SJSA1 (cell line): Measurements from ENCODE around the gene BPIFB2. TPM values are rescaled to one million over a fixed set of nuclear protein-coding genes. Genes with fewer than 3 reads are reported as not detected.

Source experiments
- DNase-seq, 2 experiments: peaks; one replicate each; pipeline ENCODE4 v3.0.0-alpha.2; 2015 to 2020; ENCODE audit warnings: low spot score in 2 of 2, low read depth in 1 of 2
- H3K27ac ChIP-seq: fragments of 250-450 bp; sonication (Bioruptor Pico); 2 replicates; pipeline ENCODE4 v1.5.1; 2020; ENCODE audit warnings: mild to moderate bottlenecking, moderate library complexity
- H3K27me3 ChIP-seq: fragments of 250-450 bp; sonication (Bioruptor Pico); replicated peaks from 2 replicates; pipeline ENCODE4 v1.5.1; 2020; ENCODE audit warnings: mild to moderate bottlenecking, moderate library complexity
- H3K36me3 ChIP-seq: fragments of 250-450 bp; sonication (Bioruptor Pico); 2 replicates; pipeline ENCODE4 v1.5.1; 2020; ENCODE audit warnings: mild to moderate bottlenecking
- H3K4me1 ChIP-seq: fragments of 250-450 bp; sonication (Bioruptor Pico); replicated peaks from 2 replicates; pipeline ENCODE4 v1.6.1; 2021; ENCODE audit warnings: mild to moderate bottlenecking
- H3K4me3 ChIP-seq: fragments of 250-450 bp; sonication (Bioruptor Pico); 2 replicates; pipeline ENCODE4 v1.5.1; 2020; ENCODE audit warnings: mild to moderate bottlenecking
- H3K9me3 ChIP-seq: fragments of 250-450 bp; sonication (Bioruptor Pico); replicated peaks from 2 replicates; pipeline ENCODE4 v1.5.1; 2020; ENCODE audit warnings: mild to moderate bottlenecking
- total RNA-seq: library from RNA; depleted of rRNA; stranded (reverse); fragments of >200 nt; shearing (Covaris generic); gene quantifications from 2 replicates; pipeline ENCODE4 v1.2.3, GENCODE V29; 2014

BPIFB2 gene
- total RNA-seq, 1 experiment from 2014 or later: not detected

DNA sequence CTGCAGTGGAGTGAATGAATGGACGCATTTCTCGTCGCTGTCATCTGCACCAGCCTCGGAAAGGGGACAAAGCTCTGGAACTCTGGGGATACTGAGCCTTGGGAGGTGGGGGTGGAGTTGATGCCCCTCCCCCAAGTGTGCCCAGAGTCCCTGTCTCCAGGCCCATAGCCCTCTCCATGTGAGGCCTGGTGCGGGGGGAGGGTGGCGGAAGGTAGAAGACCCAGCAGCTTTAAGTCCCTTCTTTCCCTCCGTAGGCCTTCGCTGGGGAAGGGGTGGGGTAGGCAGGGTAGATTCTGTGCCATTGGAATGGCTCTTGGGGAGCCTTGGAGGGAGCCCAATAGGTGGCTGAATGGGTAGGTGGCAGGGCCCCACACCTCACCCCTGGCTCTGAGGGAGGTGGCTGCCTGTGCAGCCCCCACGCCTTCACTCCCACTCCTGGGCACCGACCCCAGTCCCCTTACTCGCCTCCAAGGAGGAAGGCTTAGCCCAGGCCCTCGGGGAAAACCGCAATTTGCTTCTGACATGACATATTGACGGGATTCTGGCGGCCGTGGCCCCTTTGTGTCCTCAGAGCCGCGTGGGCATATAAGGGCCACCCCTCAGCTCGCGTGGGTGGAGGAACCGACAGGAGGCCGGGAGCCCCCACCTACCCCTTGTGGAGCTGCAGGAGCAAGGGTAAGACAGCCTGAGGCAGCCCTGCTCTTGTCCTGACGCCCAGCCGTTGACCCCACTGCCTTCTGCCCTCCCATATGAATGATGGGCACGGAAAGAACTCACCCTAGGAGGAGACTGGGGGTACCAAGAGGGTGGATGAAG is 46.0 kb downstream of the BPIFB2 start, which contains the start of gene BPIFB3:
Gene BPIFB3 (plus strand): TSS at position 613 of the 816 bp plus-strand sequence. CDS start 1,533 bp downstream, outside the sequence.
- no peak for DNase-seq
- Histone ChIP-seq H3K4me1 (no peaks in the 10 kb centered on the region), H3K27ac (no peak within 1 kb of the TSS), H3K27me3 (no peaks in the 10 kb centered on the region), H3K36me3 (no peaks in the 10 kb centered on the region), H3K9me3 (no peaks in the 10 kb centered on the region), H3K4me3 (no peak within 1 kb of the TSS)

DNA sequence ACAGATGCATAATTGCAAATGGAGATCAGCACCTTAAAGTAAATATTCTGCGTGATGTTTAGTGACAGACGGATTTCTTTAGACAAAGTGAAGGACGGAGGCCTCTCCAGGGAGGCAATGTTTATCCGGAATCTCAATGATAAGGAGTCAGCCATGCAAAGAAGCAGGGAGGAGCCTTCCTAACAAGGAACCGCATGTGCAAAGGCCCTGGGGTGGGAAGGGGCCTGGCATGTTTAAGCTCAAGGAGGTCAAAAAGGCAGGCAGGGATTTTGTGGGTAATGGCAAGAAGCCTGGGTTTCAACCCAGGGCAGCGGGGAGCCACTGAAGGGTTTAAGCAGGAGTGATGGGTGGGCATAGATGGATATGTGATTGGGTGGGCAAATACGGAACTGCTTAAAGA is 46.9 kb downstream of the BPIFB2 start:
- H3K36me3 ChIP-seq: no peaks in the 10 kb centered on the region

DNA sequence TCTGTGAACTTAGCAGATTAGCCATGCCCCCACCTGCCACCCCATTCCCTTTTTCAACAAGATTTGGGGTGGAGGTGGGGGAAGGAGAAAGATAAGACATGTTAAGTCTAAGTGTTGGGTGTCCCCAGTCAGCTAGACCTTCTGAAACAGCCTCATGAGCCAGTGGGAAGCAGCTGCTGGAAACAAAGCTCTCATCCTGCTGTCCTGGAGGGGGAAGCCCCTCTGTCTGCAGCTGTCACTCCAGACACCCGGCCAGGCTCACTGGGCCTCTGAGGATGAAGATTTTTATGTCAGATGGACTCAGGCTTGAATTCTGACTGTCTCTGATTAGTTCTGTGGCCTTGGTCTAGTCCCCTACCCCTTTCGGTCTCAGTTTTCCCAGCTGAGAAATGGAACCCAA is 47.3 kb downstream of the BPIFB2 start:
- DNase-seq: no peak
- Histone ChIP-seq H3K4me3 (no peak overlapping the region), H3K4me1 (no peaks in the 10 kb centered on the region), H3K27me3 (no peaks in the 10 kb centered on the region), H3K27ac (no peak overlapping the region), H3K9me3 (no peaks in the 10 kb centered on the region), H3K36me3 (no peaks in the 10 kb centered on the region)

More for the DNA sequence above, 46.9 kb downstream of the BPIFB2 start:
- H3K4me1 ChIP-seq: no peaks in the 10 kb centered on the region
- no peak overlapping the region for H3K27ac ChIP-seq
- no peak for DNase-seq
- H3K27me3 ChIP-seq: no peaks in the 10 kb centered on the region
- no peaks in the 10 kb centered on the region for H3K9me3 ChIP-seq
- no peak overlapping the region for H3K4me3 ChIP-seq

DNA sequence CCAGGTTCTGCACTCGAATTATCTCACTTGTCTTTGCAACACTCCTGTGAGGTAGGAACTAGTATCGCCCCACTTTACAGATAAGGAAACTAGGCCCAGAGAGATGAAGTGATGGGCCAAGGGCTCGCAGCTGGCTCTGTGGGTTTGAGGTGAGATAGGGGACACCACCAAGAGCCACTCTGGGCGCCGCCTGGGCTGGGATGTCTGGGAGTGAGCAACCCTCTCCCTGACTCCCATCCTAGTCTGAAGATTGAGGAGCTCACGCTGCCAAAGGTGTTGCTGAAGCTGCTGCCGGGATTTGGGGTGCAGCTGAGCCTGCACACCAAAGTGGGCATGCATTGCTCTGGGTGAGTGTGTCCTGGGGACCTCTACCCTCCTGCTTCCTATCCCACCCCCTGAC is 51.6 kb downstream of the BPIFB2 start:
- H3K27me3 ChIP-seq: no peaks in the 10 kb centered on the region
- no peaks in the 10 kb centered on the region for H3K4me1 ChIP-seq
- H3K9me3 ChIP-seq: no peaks in the 10 kb centered on the region
- no peak overlapping the region for H3K27ac ChIP-seq
- H3K36me3 ChIP-seq: no peaks in the 10 kb centered on the region
- DNase-seq: no peak
- no peak overlapping the region for H3K4me3 ChIP-seq

DNA sequence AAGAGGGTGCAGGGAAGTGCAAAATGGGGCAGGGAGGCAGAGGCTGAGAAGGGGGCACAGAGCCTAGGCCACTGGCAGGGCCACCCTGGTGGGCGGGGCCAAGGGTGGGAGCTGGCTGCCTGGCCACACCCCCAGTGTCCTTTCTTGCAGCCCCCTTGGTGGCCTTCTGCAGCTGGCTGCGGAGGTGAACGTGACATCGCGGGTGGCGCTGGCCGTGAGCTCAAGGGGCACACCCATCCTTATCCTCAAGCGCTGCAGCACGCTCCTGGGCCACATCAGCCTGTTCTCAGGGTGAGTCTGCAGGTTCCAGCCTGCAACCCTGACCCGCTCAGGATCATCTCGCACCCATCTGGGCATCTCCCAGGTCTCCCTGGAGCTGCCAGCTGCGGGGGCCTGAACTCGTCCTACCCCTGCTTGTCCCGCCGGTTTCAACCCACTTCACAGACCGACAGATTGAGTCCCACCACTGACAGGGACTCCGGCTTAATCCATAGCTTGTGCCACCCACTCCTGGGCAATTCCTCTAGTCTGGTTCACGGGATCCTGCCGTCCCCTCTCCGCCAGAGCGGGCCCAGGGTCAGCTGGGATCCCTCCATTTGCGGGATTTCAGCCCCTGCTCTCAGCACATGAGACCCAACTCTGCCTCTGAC is 52.4 kb downstream of the BPIFB2 start:
- DNase-seq: no peak
- Histone ChIP-seq H3K9me3 (no peaks in the 10 kb centered on the region), H3K27me3 (0 out of 2 replicates have a peak, but pooled peaks cover under 1% of the 10 kb centered on the region), H3K4me3 (no peak overlapping the region), H3K4me1 (no peaks in the 10 kb centered on the region), H3K27ac (no peak overlapping the region), H3K36me3 (no peaks in the 10 kb centered on the region)

DNA sequence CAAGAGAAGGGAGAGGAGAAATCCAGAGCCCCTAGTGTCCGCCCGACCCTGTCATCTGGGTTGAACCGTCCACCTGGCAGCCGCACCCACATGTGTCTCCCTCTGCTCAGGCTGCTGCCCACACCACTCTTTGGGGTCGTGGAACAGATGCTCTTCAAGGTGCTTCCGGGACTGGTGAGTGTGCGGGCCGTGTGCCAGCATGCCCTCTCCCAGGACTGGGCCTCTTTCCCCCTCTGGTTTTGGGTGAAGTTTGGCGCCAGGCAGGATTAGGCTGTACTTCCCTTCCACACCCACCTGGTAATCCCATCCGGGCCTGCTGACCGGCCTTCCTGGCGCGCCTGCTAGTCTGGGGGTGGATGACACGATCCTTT is 54.1 kb downstream of the BPIFB2 start:
- H3K9me3 ChIP-seq: no peaks in the 10 kb centered on the region

DNA sequence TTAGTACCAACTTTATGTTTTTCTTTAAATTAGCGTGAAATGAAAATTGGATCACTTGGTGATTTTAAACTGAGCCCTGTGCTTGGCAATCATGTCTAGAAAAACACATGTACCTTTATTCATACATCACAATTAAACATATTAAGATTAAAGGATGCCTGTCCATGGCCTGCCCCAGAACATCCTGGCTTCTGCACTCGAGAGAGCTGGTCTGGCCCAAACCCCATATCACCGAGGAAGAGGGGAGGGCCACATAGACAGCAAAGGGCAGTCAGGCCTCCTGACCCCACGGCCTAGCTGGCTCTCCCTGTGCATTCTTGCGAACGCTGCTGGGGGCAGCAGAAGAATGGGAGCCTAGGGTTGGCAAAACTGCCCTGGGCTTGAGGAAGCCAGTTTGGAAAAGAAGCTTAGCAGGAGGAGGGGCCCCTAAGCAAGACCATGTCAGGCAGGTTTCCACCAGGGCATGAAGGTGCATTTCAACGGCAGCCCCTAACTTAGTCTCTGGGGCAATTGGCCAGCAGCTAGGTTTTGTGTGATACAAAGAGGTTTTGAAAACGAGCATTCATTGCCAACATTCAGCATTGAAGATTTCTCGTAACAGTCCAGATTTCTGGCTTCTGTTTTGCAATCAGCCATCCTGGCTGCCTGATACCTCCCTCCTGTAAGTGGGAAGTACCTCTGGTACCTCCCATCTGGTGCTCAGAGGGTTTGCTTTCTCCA is 54.8 kb downstream of the BPIFB2 start:
- Histone ChIP-seq H3K4me1 (no peaks in the 10 kb centered on the region), H3K9me3 (no peaks in the 10 kb centered on the region), H3K27ac (no peak overlapping the region), H3K4me3 (no peak overlapping the region), H3K27me3 (0 out of 2 replicates have a peak, but pooled peaks cover 3% of the 10 kb centered on the region), H3K36me3 (no peaks in the 10 kb centered on the region)
- no peak for DNase-seq

More for the DNA sequence above, 54.1 kb downstream of the BPIFB2 start:
- DNase-seq: no peak
- H3K36me3 ChIP-seq: no peaks in the 10 kb centered on the region
- no peak overlapping the region for H3K4me3 ChIP-seq
- H3K27me3 ChIP-seq: 0 out of 2 replicates have a peak, but pooled peaks cover 3% of the 10 kb centered on the region
- no peak overlapping the region for H3K27ac ChIP-seq
- no peaks in the 10 kb centered on the region for H3K4me1 ChIP-seq

DNA sequence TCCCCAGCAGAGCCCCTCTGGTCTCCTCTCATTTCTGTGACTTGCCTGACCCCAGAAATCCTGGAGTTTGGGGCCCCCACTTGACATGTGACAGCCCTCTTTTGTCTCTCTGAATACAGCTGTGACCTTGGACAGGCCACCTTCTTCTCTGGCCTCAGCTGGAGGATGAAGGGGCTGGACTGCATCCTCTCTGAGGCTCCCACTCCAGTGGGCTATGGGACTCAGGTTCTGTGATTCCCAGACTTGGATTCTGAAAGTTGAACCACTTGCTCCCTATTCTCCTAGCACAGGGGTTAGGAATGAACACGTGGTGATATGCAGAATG is 55.3 kb downstream of the BPIFB2 start:
- Histone ChIP-seq H3K9me3 (no peaks in the 10 kb centered on the region), H3K4me1 (no peaks in the 10 kb centered on the region), H3K36me3 (no peaks in the 10 kb centered on the region), H3K4me3 (no peak overlapping the region), H3K27me3 (0 out of 2 replicates have a peak, but pooled peaks cover 3% of the 10 kb centered on the region), H3K27ac (no peak overlapping the region)
- no peak for DNase-seq

DNA sequence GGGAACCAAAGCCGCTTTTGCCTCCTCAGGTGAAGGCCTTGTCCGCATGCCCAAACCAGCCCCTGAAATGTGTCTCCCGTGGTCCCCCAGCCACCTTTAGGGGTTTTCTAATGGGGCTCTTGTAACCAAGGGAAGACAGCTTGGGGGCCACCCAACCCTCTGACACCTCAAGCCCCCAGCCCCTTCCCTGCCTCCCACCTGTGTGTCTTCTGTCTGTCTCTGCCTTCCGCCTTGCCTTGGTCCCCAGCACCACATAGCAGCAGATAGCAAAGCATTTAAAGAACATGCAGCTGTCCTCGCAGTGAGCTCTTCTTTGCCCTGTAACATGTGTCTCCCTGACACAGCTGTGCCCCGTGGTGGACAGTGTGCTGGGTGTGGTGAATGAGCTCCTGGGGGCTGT is 55.8 kb downstream of the BPIFB2 start:
- Histone ChIP-seq H3K27me3 (0 out of 2 replicates have a peak, but pooled peaks cover 3% of the 10 kb centered on the region), H3K27ac (no peak overlapping the region), H3K36me3 (no peaks in the 10 kb centered on the region), H3K9me3 (no peaks in the 10 kb centered on the region), H3K4me3 (no peak overlapping the region), H3K4me1 (no peaks in the 10 kb centered on the region)
- DNase-seq: no peak

DNA sequence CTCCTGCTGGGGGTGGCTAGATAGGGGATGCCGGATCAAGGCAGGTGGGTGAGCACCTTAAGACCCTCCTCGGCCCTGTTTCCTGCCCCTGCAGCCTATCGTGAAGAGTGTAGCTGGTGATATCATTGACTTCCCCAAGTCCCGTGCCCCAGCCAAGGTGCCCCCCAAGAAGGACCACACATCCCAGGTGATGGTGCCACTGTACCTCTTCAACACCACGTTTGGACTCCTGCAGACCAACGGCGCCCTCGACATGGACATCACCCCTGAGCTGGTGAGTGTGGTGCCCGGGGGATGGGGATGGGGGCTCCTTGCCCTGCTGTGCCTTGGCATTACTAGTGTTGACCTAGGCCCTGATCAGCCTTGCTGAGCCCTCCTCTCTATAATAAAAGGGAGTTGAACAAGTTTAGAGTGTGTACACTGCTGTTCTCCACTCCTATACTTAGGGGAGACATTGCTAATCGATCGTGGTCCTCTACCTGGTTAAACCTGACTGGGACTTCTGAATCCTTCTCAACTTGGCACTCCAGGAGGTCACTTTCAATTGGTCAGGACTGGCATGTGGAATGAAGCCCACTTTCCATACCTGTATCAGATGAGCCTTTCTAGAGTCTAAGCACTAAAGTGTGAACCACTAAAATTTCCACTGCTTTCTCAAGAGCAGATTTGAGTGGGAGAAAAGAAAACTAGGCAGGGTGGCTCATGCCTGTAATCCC is 57.2 kb downstream of the BPIFB2 start:
- Histone ChIP-seq H3K4me3 (no peak overlapping the region), H3K27ac (no peak overlapping the region), H3K4me1 (no peaks in the 10 kb centered on the region), H3K9me3 (no peaks in the 10 kb centered on the region), H3K36me3 (no peaks in the 10 kb centered on the region), H3K27me3 (0 out of 2 replicates have a peak, but pooled peaks cover 3% of the 10 kb centered on the region)
- DNase-seq: no peak

DNA sequence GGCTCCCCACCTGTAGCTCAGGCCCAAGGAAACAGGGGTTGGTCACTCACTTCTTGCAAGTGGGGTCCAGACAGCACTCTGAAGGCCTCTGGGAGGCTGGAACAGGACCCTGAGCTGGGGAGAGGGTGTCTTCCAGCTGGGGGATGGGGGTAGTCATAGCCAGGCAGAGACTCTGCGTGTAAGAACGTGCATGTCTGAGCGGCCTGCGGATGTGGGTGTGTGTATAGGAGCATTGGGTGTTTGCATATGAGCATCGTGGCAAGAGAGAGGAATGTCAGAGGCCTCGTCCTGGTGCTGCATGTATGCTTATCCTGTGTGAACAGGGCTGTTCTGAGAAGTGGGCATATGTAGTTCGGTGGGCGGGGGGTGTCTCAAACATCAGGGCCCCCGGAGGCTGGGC is 58.3 kb downstream of the BPIFB2 start:
- no peak for DNase-seq
- Histone ChIP-seq H3K4me3 (no peak overlapping the region), H3K27ac (no peak overlapping the region), H3K36me3 (no peaks in the 10 kb centered on the region), H3K4me1 (no peaks in the 10 kb centered on the region), H3K9me3 (no peaks in the 10 kb centered on the region), H3K27me3 (0 out of 2 replicates have a peak, but pooled peaks cover 3% of the 10 kb centered on the region)

DNA sequence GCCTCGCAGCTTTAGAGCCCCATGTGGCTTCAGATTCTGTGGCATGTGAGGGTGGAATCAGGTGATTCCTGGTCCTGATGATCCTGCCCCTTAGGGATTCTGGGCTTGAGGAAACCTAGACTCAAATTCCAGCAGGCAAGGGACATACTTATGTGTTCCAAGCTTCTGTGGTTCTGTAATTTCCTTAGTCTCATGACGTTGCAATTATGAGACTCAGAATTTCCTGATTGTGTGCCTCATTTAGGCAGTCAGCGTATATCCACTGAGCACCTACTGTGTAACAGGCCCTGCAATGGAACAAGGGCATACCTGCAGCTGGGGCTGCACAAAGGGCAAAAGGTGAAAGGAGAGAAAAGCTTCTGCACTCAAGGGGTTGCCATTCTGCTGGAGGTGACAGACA is 60.3 kb downstream of the BPIFB2 start:
- H3K9me3 ChIP-seq: no peaks in the 10 kb centered on the region
- H3K27me3 ChIP-seq: 0 out of 2 replicates have a peak, but pooled peaks cover 3% of the 10 kb centered on the region
- no peak for DNase-seq
- no peak overlapping the region for H3K27ac ChIP-seq
- no peaks in the 10 kb centered on the region for H3K4me1 ChIP-seq
- no peak overlapping the region for H3K4me3 ChIP-seq
- no peaks in the 10 kb centered on the region for H3K36me3 ChIP-seq

DNA sequence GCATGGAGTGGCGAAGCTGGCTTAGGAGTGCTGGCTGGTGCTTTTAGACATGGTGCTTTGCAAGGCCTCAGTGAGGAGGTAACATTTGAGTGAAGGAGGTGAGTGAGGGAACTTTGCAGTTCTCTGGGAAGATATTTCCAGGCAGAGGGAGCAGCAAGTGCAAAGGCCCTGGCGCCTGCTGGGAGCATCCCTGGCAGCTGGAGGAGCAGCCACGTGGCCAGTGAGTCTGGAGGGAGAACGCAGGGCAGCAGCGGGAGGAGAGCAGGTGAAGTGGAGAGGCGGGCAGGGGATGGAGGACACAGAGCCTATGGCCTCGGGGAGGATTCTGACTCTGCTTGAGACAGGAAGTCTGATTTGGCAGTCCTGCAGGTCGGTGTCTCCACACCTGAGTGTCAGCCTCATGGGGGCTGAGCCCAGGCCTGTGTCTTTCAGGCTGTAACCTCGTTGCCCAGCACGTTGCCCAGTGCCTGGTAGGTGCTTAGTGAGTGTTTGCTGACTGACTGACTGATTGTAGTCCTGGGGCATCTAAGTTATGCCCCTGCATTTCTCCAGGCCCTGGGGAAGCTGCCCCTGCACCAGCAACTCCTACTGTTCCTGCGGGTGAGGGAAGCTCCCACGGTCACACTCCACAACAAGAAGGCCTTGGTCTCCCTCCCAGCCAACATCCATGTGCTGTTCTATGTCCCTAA is 60.9 kb downstream of the BPIFB2 start:
- DNase-seq: no peak
- H3K36me3 ChIP-seq: no peaks in the 10 kb centered on the region
- no peak overlapping the region for H3K4me3 ChIP-seq
- H3K27me3 ChIP-seq: 0 out of 2 replicates have a peak, but pooled peaks cover 3% of the 10 kb centered on the region
- H3K27ac ChIP-seq: no peak overlapping the region
- no peaks in the 10 kb centered on the region for H3K9me3 ChIP-seq
- H3K4me1 ChIP-seq: no peaks in the 10 kb centered on the region
